GM12878 (cell line): ENCODE results near the gene COL5A3.

Experiments used
- EZH2 ChIP-seq: IDR thresholded peaks from 2 replicates; pipeline ENCODE4 v1.6.1; 2012; ENCODE audit warnings: low read depth, mild to moderate bottlenecking, control low read depth, inconsistent platforms, low read length, borderline replicate concordance; ENCODE audit not compliant: control insufficient read depth
- JUNB ChIP-seq: IDR thresholded peaks from 2 replicates; pipeline ENCODE4 v1.6.1; 2016; ENCODE audit warnings: antibody characterized with exemption, mild to moderate bottlenecking
- NRF1 ChIP-seq: conservative IDR thresholded peaks from 2 replicates; pipeline ENCODE4 v1.6.1; 2011; ENCODE audit warnings: mild to moderate bottlenecking, low read depth, low read length, improper control_type of control experiment
- RAD21 ChIP-seq: IDR thresholded peaks from 2 replicates; pipeline ENCODE4 v1.6.1; 2011; ENCODE audit warnings: mild to moderate bottlenecking, low read depth, low read length, moderate library complexity; ENCODE audit not compliant: insufficient read depth
- TCF7 ChIP-seq: IDR thresholded peaks from 2 replicates; pipeline ENCODE4 v1.6.1; 2014; ENCODE audit warnings: antibody characterized with exemption, borderline replicate concordance
- TF ChIP-seq, protein P1 (sequence below): fragments of 450-650 bp; formaldehyde crosslinking; IDR thresholded peaks from 2 replicates; pipeline ENCODE4 v1.4.0; 2022; ENCODE audit warnings: mild to moderate bottlenecking, moderate library complexity
- TF ChIP-seq, protein P2 (sequence below), 3 experiments: IDR thresholded peaks in 2 of 3; conservative IDR thresholded peaks in 1 of 3; 2 replicates each; pipeline ENCODE4 v1.5.1; 2011; ENCODE audit warnings: low read depth in 3 of 3, low read length in 3 of 3, mild to moderate bottlenecking in 3 of 3, control low read depth in 2 of 3, moderate library complexity in 2 of 3, inconsistent platforms in 1 of 3, mixed read lengths in 1 of 3; ENCODE audit not compliant: control insufficient read depth in 2 of 3, insufficient read depth in 1 of 3; ENCODE audit errors: extremely low read depth in 1 of 3
- TF ChIP-seq, protein P3 (sequence below): IDR thresholded peaks from 2 replicates; pipeline ENCODE4 v1.6.1; 2011; ENCODE audit warnings: borderline replicate concordance, low read depth, mild to moderate bottlenecking, moderate library complexity, low read length; ENCODE audit not compliant: insufficient read depth, poor library complexity, severe bottlenecking
- TF ChIP-seq, protein P4 (sequence below): fragments of 450-650 bp; IDR thresholded peaks from 2 replicates; pipeline ENCODE4 v1.6.1; 2016; ENCODE audit warnings: mild to moderate bottlenecking, moderate library complexity, borderline replicate concordance
- TF ChIP-seq, protein P5 (sequence below): fragments of 450-650 bp; IDR thresholded peaks from 2 replicates; pipeline ENCODE4 v1.6.1; 2016; ENCODE audit warnings: mild to moderate bottlenecking

DNA sequence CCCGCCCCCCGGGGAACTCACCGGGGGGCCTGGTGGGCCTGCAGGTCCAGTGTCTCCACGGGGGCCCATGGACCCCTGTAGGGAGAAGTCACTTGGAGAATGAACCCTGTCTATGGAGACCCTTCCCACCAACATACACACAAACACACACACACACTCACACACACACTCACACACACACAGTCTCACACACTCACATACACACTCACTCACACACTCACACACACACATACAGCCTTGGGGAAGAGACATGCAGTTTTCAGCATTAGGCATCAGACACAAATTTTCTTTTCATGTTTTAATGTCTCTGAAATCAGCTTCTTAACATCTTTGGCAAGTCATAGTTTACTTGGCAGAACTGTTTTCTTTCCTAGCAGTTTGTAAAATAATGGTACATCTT is 43.0 kb downstream of the COL5A3 start:
- TF ChIP-seq, protein P1, sequence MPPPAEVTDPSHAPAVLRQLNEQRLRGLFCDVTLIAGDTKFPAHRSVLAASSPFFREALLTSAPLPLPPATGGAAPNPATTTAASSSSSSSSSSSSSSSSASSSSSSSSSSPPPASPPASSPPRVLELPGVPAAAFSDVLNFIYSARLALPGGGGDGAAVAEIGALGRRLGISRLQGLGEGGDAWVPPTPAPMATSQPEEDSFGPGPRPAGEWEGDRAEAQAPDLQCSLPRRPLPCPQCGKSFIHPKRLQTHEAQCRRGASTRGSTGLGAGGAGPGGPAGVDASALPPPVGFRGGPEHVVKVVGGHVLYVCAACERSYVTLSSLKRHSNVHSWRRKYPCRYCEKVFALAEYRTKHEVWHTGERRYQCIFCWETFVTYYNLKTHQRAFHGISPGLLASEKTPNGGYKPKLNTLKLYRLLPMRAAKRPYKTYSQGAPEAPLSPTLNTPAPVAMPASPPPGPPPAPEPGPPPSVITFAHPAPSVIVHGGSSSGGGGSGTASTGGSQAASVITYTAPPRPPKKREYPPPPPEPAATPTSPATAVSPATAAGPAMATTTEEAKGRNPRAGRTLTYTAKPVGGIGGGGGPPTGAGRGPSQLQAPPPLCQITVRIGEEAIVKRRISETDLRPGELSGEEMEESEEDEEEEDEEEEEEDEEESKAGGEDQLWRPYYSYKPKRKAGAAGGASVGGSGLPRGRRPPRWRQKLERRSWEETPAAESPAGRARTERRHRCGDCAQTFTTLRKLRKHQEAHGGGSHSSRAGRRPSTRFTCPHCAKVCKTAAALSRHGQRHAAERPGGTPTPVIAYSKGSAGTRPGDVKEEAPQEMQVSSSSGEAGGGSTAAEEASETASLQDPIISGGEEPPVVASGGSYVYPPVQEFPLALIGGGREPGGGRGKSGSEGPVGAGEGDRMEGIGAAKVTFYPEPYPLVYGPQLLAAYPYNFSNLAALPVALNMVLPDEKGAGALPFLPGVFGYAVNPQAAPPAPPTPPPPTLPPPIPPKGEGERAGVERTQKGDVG (CRISPR knock-in tag) = no peak
- TF ChIP-seq, protein P2, sequence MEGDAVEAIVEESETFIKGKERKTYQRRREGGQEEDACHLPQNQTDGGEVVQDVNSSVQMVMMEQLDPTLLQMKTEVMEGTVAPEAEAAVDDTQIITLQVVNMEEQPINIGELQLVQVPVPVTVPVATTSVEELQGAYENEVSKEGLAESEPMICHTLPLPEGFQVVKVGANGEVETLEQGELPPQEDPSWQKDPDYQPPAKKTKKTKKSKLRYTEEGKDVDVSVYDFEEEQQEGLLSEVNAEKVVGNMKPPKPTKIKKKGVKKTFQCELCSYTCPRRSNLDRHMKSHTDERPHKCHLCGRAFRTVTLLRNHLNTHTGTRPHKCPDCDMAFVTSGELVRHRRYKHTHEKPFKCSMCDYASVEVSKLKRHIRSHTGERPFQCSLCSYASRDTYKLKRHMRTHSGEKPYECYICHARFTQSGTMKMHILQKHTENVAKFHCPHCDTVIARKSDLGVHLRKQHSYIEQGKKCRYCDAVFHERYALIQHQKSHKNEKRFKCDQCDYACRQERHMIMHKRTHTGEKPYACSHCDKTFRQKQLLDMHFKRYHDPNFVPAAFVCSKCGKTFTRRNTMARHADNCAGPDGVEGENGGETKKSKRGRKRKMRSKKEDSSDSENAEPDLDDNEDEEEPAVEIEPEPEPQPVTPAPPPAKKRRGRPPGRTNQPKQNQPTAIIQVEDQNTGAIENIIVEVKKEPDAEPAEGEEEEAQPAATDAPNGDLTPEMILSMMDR (IDR thresholded peaks at IDR 0.05 in 2 of 3, conservative IDR thresholded peaks at IDR 0.05 in 1 of 3; ENCODE audit: control insufficient read depth in 2 of 3, extremely low read depth in 1 of 3, insufficient read depth in 1 of 3, low read depth in 3 of 3, low read length in 3 of 3) = no peak
- TF ChIP-seq, protein P3, sequence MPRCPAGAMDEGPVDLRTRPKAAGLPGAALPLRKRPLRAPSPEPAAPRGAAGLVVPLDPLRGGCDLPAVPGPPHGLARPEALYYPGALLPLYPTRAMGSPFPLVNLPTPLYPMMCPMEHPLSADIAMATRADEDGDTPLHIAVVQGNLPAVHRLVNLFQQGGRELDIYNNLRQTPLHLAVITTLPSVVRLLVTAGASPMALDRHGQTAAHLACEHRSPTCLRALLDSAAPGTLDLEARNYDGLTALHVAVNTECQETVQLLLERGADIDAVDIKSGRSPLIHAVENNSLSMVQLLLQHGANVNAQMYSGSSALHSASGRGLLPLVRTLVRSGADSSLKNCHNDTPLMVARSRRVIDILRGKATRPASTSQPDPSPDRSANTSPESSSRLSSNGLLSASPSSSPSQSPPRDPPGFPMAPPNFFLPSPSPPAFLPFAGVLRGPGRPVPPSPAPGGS = no peak
- no peak for TF ChIP-seq RAD21
- TF ChIP-seq, protein P4, sequence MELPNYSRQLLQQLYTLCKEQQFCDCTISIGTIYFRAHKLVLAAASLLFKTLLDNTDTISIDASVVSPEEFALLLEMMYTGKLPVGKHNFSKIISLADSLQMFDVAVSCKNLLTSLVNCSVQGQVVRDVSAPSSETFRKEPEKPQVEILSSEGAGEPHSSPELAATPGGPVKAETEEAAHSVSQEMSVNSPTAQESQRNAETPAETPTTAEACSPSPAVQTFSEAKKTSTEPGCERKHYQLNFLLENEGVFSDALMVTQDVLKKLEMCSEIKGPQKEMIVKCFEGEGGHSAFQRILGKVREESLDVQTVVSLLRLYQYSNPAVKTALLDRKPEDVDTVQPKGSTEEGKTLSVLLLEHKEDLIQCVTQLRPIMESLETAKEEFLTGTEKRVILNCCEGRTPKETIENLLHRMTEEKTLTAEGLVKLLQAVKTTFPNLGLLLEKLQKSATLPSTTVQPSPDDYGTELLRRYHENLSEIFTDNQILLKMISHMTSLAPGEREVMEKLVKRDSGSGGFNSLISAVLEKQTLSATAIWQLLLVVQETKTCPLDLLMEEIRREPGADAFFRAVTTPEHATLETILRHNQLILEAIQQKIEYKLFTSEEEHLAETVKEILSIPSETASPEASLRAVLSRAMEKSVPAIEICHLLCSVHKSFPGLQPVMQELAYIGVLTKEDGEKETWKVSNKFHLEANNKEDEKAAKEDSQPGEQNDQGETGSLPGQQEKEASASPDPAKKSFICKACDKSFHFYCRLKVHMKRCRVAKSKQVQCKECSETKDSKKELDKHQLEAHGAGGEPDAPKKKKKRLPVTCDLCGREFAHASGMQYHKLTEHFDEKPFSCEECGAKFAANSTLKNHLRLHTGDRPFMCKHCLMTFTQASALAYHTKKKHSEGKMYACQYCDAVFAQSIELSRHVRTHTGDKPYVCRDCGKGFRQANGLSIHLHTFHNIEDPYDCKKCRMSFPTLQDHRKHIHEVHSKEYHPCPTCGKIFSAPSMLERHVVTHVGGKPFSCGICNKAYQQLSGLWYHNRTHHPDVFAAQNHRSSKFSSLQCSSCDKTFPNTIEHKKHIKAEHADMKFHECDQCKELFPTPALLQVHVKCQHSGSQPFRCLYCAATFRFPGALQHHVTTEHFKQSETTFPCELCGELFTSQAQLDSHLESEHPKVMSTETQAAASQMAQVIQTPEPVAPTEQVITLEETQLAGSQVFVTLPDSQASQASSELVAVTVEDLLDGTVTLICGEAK = no peak
- TF ChIP-seq TCF7 = no peak
- no peak for TF ChIP-seq JUNB
- no peak for TF ChIP-seq EZH2
- TF ChIP-seq, protein P5, sequence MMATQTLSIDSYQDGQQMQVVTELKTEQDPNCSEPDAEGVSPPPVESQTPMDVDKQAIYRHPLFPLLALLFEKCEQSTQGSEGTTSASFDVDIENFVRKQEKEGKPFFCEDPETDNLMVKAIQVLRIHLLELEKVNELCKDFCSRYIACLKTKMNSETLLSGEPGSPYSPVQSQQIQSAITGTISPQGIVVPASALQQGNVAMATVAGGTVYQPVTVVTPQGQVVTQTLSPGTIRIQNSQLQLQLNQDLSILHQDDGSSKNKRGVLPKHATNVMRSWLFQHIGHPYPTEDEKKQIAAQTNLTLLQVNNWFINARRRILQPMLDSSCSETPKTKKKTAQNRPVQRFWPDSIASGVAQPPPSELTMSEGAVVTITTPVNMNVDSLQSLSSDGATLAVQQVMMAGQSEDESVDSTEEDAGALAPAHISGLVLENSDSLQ = no peak
- no peak for TF ChIP-seq NRF1
